RPMI8226 (cell line): Measurements from ENCODE around the gene PGRMC2.
"Not testable (repeated sequence)": the region's sequence is repeated elsewhere in the genome, so short reads cannot be mapped to it uniquely, and the experiment has no call there.

ENCODE experiments used
- DNase-seq: peaks from one replicate; pipeline ENCODE4 v3.0.0-alpha.2; 2015

The PGRMC2 gene

GRCh38 chr4:128265550-128265949 is 22.1 kb downstream of the PGRMC2 start:
- not testable (repeated sequence) for DNase-seq

GRCh38 chr4:128259889-128260288 is 27.7 kb downstream of the PGRMC2 start:
- DNase-seq, result not testable (repeated sequence)

GRCh38 chr4:128258166-128258565 is 29.4 kb downstream of the PGRMC2 start:
- not testable (repeated sequence) for DNase-seq

- DNase-seq, result no peak
Measured at GRCh38 chr4:128256539-128256938, 31.1 kb downstream of the PGRMC2 start.

GRCh38 chr4:128255906-128256305 is 31.7 kb downstream of the PGRMC2 start:
- no peak for DNase-seq

- DNase-seq, result peak; percentile 7
Measured at GRCh38 chr4:128249787-128250668, 37.6 kb downstream of the PGRMC2 start.

- no peak for DNase-seq
Measured at GRCh38 chr4:128247906-128248305, 39.7 kb downstream of the PGRMC2 start.

GRCh38 chr4:128245391-128245790 is 42.2 kb downstream of the PGRMC2 start:
- DNase-seq, result not testable (repeated sequence)

- no peak for DNase-seq
Measured at GRCh38 chr4:128244379-128244778, 43.2 kb downstream of the PGRMC2 start.

- no peak for DNase-seq
Measured at GRCh38 chr4:128242601-128243000, 45.0 kb downstream of the PGRMC2 start.

- no peak for DNase-seq
Measured at GRCh38 chr4:128241981-128242380, 45.6 kb downstream of the PGRMC2 start.

- no peak for DNase-seq
Measured at GRCh38 chr4:128241425-128241913, 46.1 kb downstream of the PGRMC2 start.

- DNase-seq, result no peak
Measured at GRCh38 chr4:128241019-128241418, 46.6 kb downstream of the PGRMC2 start.

GRCh38 chr4:128234836-128235235 is 52.8 kb downstream of the PGRMC2 start:
- DNase-seq, result no peak

GRCh38 chr4:128232719-128233118 is 54.9 kb downstream of the PGRMC2 start:
- no peak for DNase-seq

- no peak for DNase-seq
Measured at GRCh38 chr4:128228845-128229795, 58.5 kb downstream of the PGRMC2 start.

GRCh38 chr4:128227991-128228571 is 59.5 kb downstream of the PGRMC2 start:
- DNase-seq, result no peak

- DNase-seq, result no peak
Measured at GRCh38 chr4:128225148-128225547, 62.5 kb downstream of the PGRMC2 start.

GRCh38 chr4:128221586-128221985 is 66.0 kb downstream of the PGRMC2 start:
- no peak for DNase-seq

- DNase-seq, result peak; percentile 4
Measured at GRCh38 chr4:128220286-128221235, 67.1 kb downstream of the PGRMC2 start.
